Posterior cingulate gyrus (tissue), 11 donors: ENCODE results near the gene CBLN3.

Experiments used
- DNase-seq, 10 donors: peaks; one replicate each; pipeline versions ENCODE4 v3.0.0 to v3.0.0-alpha.2; 2020 to 2021; ENCODE audit warnings: mixed read lengths in 3 of 10
- intact Hi-C: fragments of 100-400 bp; cut with DNase I; formaldehyde crosslinking; loops from one replicate; pipeline ENCODE4 v1.15.1; 2023

CBLN3 gene

GRCh38 chr14:24427537-24428508, 1.6 kb downstream of the CBLN3 start:
- intact Hi-C loops, result loop anchor here (5.0 kb wide), 1 partner anchor 61 kb away; the partner anchor contains the start of gene NFATC4
- DNase-seq, result no peak

- intact Hi-C loops, result loop anchor here (5.0 kb wide), 1 partner anchor 60 kb away; the partner anchor contains the start of gene NFATC4
- DNase-seq, result no peak
Measured at GRCh38 chr14:24426912-24427536, 2.4 kb downstream of the CBLN3 start.

GRCh38 chr14:24426150-24426911, 3.1 kb downstream of the CBLN3 start:
- intact Hi-C loops, result loop anchor here (5.0 kb wide), 1 partner anchor 59 kb away; the partner anchor contains the start of gene NFATC4
- DNase-seq, result no peak

- intact Hi-C loops, result loop anchor here (5.0 kb wide), 1 partner anchor 58 kb away; the partner anchor contains the start of gene NFATC4
- DNase-seq, result no peak
Measured at GRCh38 chr14:24425704-24426103, 3.8 kb downstream of the CBLN3 start.

- no peak for DNase-seq
Measured at GRCh38 chr14:24422694-24423601, 6.5 kb downstream of the CBLN3 start.

GRCh38 chr14:24422261-24422660, 7.2 kb downstream of the CBLN3 start:
- no peak for DNase-seq
- intact Hi-C loops, result no loop called here

More at GRCh38 chr14:24422694-24423601, 6.5 kb downstream of the CBLN3 start:
- intact Hi-C loops, result no loop called here

- no peak for DNase-seq
- intact Hi-C loops, result no loop called here
Measured at GRCh38 chr14:24418492-24418873, 11.0 kb downstream of the CBLN3 start.

GRCh38 chr14:24417832-24418491, 11.5 kb downstream of the CBLN3 start:
- DNase-seq, result no peak
- intact Hi-C loops, result no loop called here

GRCh38 chr14:24416932-24417619, 12.4 kb downstream of the CBLN3 start:
- intact Hi-C loops, result no loop called here
- no peak for DNase-seq

- intact Hi-C loops, result no loop called here
- DNase-seq, result no peak
Measured at GRCh38 chr14:24416254-24416931, 13.1 kb downstream of the CBLN3 start.

- intact Hi-C loops, result no loop called here
- peak in 1 of 10 donors; percentile 54 for DNase-seq
Measured at GRCh38 chr14:24415421-24416253, 13.8 kb downstream of the CBLN3 start.

- intact Hi-C loops, result no loop called here
- DNase-seq, result peak in 1 of 10 donors; percentile 52
Measured at GRCh38 chr14:24414732-24415420, 14.6 kb downstream of the CBLN3 start.

- no peak for DNase-seq
- intact Hi-C loops, result no loop called here
Measured at GRCh38 chr14:24414077-24414476, 15.4 kb downstream of the CBLN3 start.

- no peak for DNase-seq
- intact Hi-C loops, result no loop called here
Measured at GRCh38 chr14:24411443-24412389, 17.8 kb downstream of the CBLN3 start.

GRCh38 chr14:24409956-24410355, 19.5 kb downstream of the CBLN3 start:
- intact Hi-C loops, result no loop called here

More at GRCh38 chr14:24409956-24410355, 19.5 kb downstream of the CBLN3 start:
- peak in 1 of 10 donors; percentile 70 for DNase-seq
